ENCODE data around the gene OPCML.
"Not testable (repeated sequence)": the region's sequence is repeated elsewhere in the genome, so short reads cannot be mapped to it uniquely, and the experiment has no call there.

OPCML gene

GRCh38 chr11:132422722-132423121, 1109.6 kb downstream of the OPCML start:
- in situ Hi-C loops (cut with HindIII; ENCODE audit: low pct_unique_long_range_greater_than_20kb, low sequenced_read_pairs): no loop called here
- no peak for DNase-seq (ENCODE audit: low read depth in 1 of 2, low spot score in 1 of 2)
- no peak for TF ChIP-seq JUND (IDR thresholded peaks at IDR 0.05; ENCODE audit: low read depth)

- no peak for DNase-seq (ENCODE audit: low read depth in 1 of 2, low spot score in 1 of 2)
- no peak for TF ChIP-seq JUND (IDR thresholded peaks at IDR 0.05; ENCODE audit: low read depth)
- in situ Hi-C loops (cut with HindIII; ENCODE audit: low pct_unique_long_range_greater_than_20kb, low sequenced_read_pairs): no loop called here
These were observed 1110.7 kb downstream of the OPCML start for GRCh38 chr11:132421555-132421954.

GRCh38 chr11:132414451-132414850, 1117.8 kb downstream of the OPCML start:
- no peak for DNase-seq (ENCODE audit: low read depth in 1 of 2, low spot score in 1 of 2)
- in situ Hi-C loops (cut with HindIII; ENCODE audit: low pct_unique_long_range_greater_than_20kb, low sequenced_read_pairs): no loop called here
- no peak for TF ChIP-seq JUND (IDR thresholded peaks at IDR 0.05; ENCODE audit: low read depth)

- in situ Hi-C loops (cut with HindIII; ENCODE audit: low pct_unique_long_range_greater_than_20kb, low sequenced_read_pairs): no loop called here
- DNase-seq (ENCODE audit: low read depth in 1 of 2, low spot score in 1 of 2): no peak
- no peak for TF ChIP-seq JUND (IDR thresholded peaks at IDR 0.05; ENCODE audit: low read depth)
These were observed 1121.9 kb downstream of the OPCML start for GRCh38 chr11:132410383-132410782.

- no peak for DNase-seq (ENCODE audit: low read depth in 1 of 2, low spot score in 1 of 2)
- in situ Hi-C loops (cut with HindIII; ENCODE audit: low pct_unique_long_range_greater_than_20kb, low sequenced_read_pairs): no loop called here
- no peak for TF ChIP-seq JUND (IDR thresholded peaks at IDR 0.05; ENCODE audit: low read depth)
These were observed 1122.5 kb downstream of the OPCML start for GRCh38 chr11:132409573-132410355.

GRCh38 chr11:132408877-132409276, 1123.4 kb downstream of the OPCML start:
- no peak for DNase-seq (ENCODE audit: low read depth in 1 of 2, low spot score in 1 of 2)
- in situ Hi-C loops (cut with HindIII; ENCODE audit: low pct_unique_long_range_greater_than_20kb, low sequenced_read_pairs): no loop called here
- TF ChIP-seq JUND (IDR thresholded peaks at IDR 0.05; ENCODE audit: low read depth): no peak

GRCh38 chr11:132405728-132406127, 1126.6 kb downstream of the OPCML start:
- TF ChIP-seq JUND (IDR thresholded peaks at IDR 0.05; ENCODE audit: low read depth): no peak
- DNase-seq (ENCODE audit: low read depth in 1 of 2, low spot score in 1 of 2): no peak
- in situ Hi-C loops (cut with HindIII; ENCODE audit: low pct_unique_long_range_greater_than_20kb, low sequenced_read_pairs): no loop called here

GRCh38 chr11:132402071-132402684, 1130.1 kb downstream of the OPCML start:
- in situ Hi-C loops (cut with HindIII; ENCODE audit: low pct_unique_long_range_greater_than_20kb, low sequenced_read_pairs): no loop called here
- no peak for TF ChIP-seq JUND (IDR thresholded peaks at IDR 0.05; ENCODE audit: low read depth)
- no peak for DNase-seq (ENCODE audit: low read depth in 1 of 2, low spot score in 1 of 2)

- no peak for TF ChIP-seq JUND (IDR thresholded peaks at IDR 0.05; ENCODE audit: low read depth)
- DNase-seq (ENCODE audit: low read depth in 1 of 2, low spot score in 1 of 2): no peak
- in situ Hi-C loops (cut with HindIII; ENCODE audit: low pct_unique_long_range_greater_than_20kb, low sequenced_read_pairs): no loop called here
These were observed 1136.0 kb downstream of the OPCML start for GRCh38 chr11:132396318-132396717.

GRCh38 chr11:132395434-132395833, 1136.9 kb downstream of the OPCML start:
- no peak for TF ChIP-seq JUND (IDR thresholded peaks at IDR 0.05; ENCODE audit: low read depth)
- DNase-seq (ENCODE audit: low read depth in 1 of 2, low spot score in 1 of 2): no peak
- in situ Hi-C loops (cut with HindIII; ENCODE audit: low pct_unique_long_range_greater_than_20kb, low sequenced_read_pairs): no loop called here

GRCh38 chr11:132379540-132379939, 1152.8 kb downstream of the OPCML start:
- in situ Hi-C loops (cut with HindIII; ENCODE audit: low pct_unique_long_range_greater_than_20kb, low sequenced_read_pairs): no loop called here
- TF ChIP-seq JUND (IDR thresholded peaks at IDR 0.05; ENCODE audit: low read depth): no peak
- no peak for DNase-seq (ENCODE audit: low read depth in 1 of 2, low spot score in 1 of 2)

- no peak for DNase-seq (ENCODE audit: low read depth in 1 of 2, low spot score in 1 of 2)
- in situ Hi-C loops (cut with HindIII; ENCODE audit: low pct_unique_long_range_greater_than_20kb, low sequenced_read_pairs): no loop called here
- no peak for TF ChIP-seq JUND (IDR thresholded peaks at IDR 0.05; ENCODE audit: low read depth)
These were observed 1158.7 kb downstream of the OPCML start for GRCh38 chr11:132373405-132374143.

GRCh38 chr11:132370114-132370513, 1162.2 kb downstream of the OPCML start:
- in situ Hi-C loops (cut with HindIII; ENCODE audit: low pct_unique_long_range_greater_than_20kb, low sequenced_read_pairs): not testable (repeated sequence)

More at GRCh38 chr11:132370114-132370513, 1162.2 kb downstream of the OPCML start:
- DNase-seq (ENCODE audit: low read depth in 1 of 2, low spot score in 1 of 2): not testable (repeated sequence)
